GM12878 (cell line): ENCODE results near the gene C16orf74. TPM values are rescaled to one million over a fixed set of nuclear protein-coding genes. Genes with fewer than 3 reads are reported as not detected.

Source experiments
- ATAC-seq: fragments of 200-7000 bp; cut with Tn5 transposase; 3 replicates; pipeline ENCODE4 v1.9.1; 2020; ENCODE audit warnings: mild to moderate bottlenecking, moderate library complexity
- BruUV-seq: library from RNA; stranded (reverse); fragments of 400-500 nt; replicated peaks from 2 replicates; lab custom pipeline; 2021; lab: Mats Ljungman, UMichigan
- CTCF ChIA-PET: fragments of 300-600 bp; sonication (Branson Sonifier 250); formaldehyde crosslinking; extraction: SDS; loops from one replicate; lab custom pipeline; 2021; ENCODE audit warnings: inconsistent platforms; lab: Yijun Ruan, JAX
- POLR2A ChIA-PET: fragments of 350-600 bp; formaldehyde crosslinking; extraction: SDS; loops from one replicate; lab custom pipeline; 2021; ENCODE audit warnings: inconsistent platforms; lab: Charles Lee
- RAD21 ChIA-PET: fragments of 300-600 bp; sonication (Branson Sonifier 250); formaldehyde crosslinking; loops from one replicate; lab custom pipeline; 2023; ENCODE audit warnings: antibody characterized with exemption; ENCODE audit not compliant: unreplicated experiment; lab: Charles Lee
- SMC1A ChIA-PET: fragments of 300-600 bp; sonication (Branson Sonifier 250); formaldehyde crosslinking; loops from one replicate; lab custom pipeline; 2023; ENCODE audit not compliant: unreplicated experiment, uncharacterized antibody; lab: Charles Lee
- DNase-seq: peaks from one replicate; pipeline ENCODE4 v3.0.0-alpha.2; 2011; ENCODE audit warnings: low read depth, low spot score
- FAIRE-seq: peaks from 3 replicates; lab custom pipeline; 2011; peaks lifted over from hg19 to GRCh38; lab: Jason Lieb, UNC
- H2AFZ ChIP-seq: 2 replicates; pipeline ENCODE4 v1.6.0; 2011; ENCODE audit warnings: low read depth, low read length, control low read depth; ENCODE audit not compliant: control insufficient read depth
- H3K27ac ChIP-seq: 2 replicates; pipeline ENCODE4 v1.5.1; 2011; ENCODE audit warnings: control low read depth; ENCODE audit not compliant: control insufficient read depth, insufficient read depth
- H3K27me3 ChIP-seq, 2 experiments: replicated peaks in 1 of 2; 2 replicates each; pipeline versions ENCODE4 v1.6.0 to v1.6.1; 2011; ENCODE audit warnings: low read length in 1 of 2; ENCODE audit not compliant: control insufficient read depth in 2 of 2, insufficient read depth in 2 of 2
- H3K36me3 ChIP-seq, 2 experiments: 2 replicates each; pipeline ENCODE4 v1.5.1; 2011; ENCODE audit warnings: low read length in 1 of 2; ENCODE audit not compliant: control insufficient read depth in 2 of 2, insufficient read depth in 2 of 2
- H3K4me1 ChIP-seq: 2 replicates; pipeline ENCODE4 v1.6.1; 2011; ENCODE audit warnings: mild to moderate bottlenecking, low read length, moderate library complexity, mixed read lengths; ENCODE audit not compliant: control insufficient read depth, insufficient read depth
- H3K4me2 ChIP-seq: 2 replicates; pipeline ENCODE4 v1.6.0; 2011; ENCODE audit warnings: control low read depth; ENCODE audit not compliant: control insufficient read depth, insufficient read depth
- H3K4me3 ChIP-seq: fragments of 200-600 bp; sonication (generic); 2 replicates; pipeline ENCODE4 v1.5.1; 2016
- H3K79me2 ChIP-seq: 2 replicates; pipeline ENCODE4 v1.6.0; 2011; ENCODE audit warnings: low read length; ENCODE audit not compliant: control insufficient read depth, insufficient read depth
- H3K9ac ChIP-seq: 2 replicates; pipeline ENCODE4 v1.8.0; 2011; ENCODE audit warnings: low read length, control low read depth, mixed read lengths; ENCODE audit not compliant: control insufficient read depth, insufficient read depth
- H3K9me3 ChIP-seq: replicated peaks from 3 replicates; pipeline ENCODE4 v1.5.1; 2011; ENCODE audit warnings: mild to moderate bottlenecking, low read length; ENCODE audit not compliant: control insufficient read depth, insufficient read depth
- H4K20me1 ChIP-seq: 2 replicates; pipeline ENCODE4 v1.6.0; 2011; ENCODE audit not compliant: control insufficient read depth, insufficient read depth
- WGBS: methylation state at CpG from one replicate; pipeline ENCODE4 v1.1.6; 2016; ENCODE audit warnings: low lambda C conversion rate; ENCODE audit not compliant: insufficient replicate concordance, insufficient coverage; ENCODE audit errors: missing lambda C conversion rate; 5-methylcytosine and 5-hydroxymethylcytosine counted together
- in situ Hi-C: fragments of 300-500 bp; cut with MboI; formaldehyde crosslinking; loops from 9 replicates; pipeline ENCODE4 v1.14.3; 2018; ENCODE audit warnings: mixed read lengths
- intact Hi-C: fragments of 100-400 bp; cut with micrococcal nuclease; formaldehyde crosslinking; loops from one replicate; pipeline ENCODE4 v1.14.2; 2022; ENCODE audit not compliant: unreplicated experiment
- polyA plus RNA-seq, 11 experiments: library from polyadenylated mRNA; depleted of rRNA in 4 of 11; unstranded in 6 of 11; stranded (reverse) in 5 of 11; fragments of >200 nt; fragmentation: Nextera tagmentation in 4 of 11; fragmentation: Illumina TruSeq in 1 of 11; extraction: Ambion mirVana in 4 of 11; extraction: Trizol in 1 of 11; gene quantifications; 1 replicate in 1 of 11; 2 replicates in 10 of 11; pipeline versions ENCODE4 v1.2.1 to v1.2.3, GENCODE V29; 2011 to 2016; ENCODE audit warnings: inconsistent platforms in 2 of 11, missing spikeins in 2 of 11, low read depth in 1 of 11
- total RNA-seq, 4 experiments: library from RNA; depleted of rRNA in 3 of 4; stranded (reverse); fragments of >200 nt in 3 of 4; fragmentation: Illumina TruSeq in 1 of 4; extraction: Trizol in 1 of 4; gene quantifications; 2 replicates each; pipeline versions ENCODE4 v1.2.1 to v1.2.3, GENCODE V29; 2013 to 2021
- TF ChIP-seq, protein P1 (sequence below): fragments of 450-650 bp; IDR thresholded peaks from 2 replicates; pipeline ENCODE4 v1.6.1; 2017; ENCODE audit warnings: mild to moderate bottlenecking, moderate library complexity

C16orf74 gene
- total and polyA plus RNA-seq, 10 of the 15 experiments (the other 5 are each of a cell fraction or from before 2014, with no cell fraction given), result 0.23 to 20.1 (median 6.8) TPM

DNA sequence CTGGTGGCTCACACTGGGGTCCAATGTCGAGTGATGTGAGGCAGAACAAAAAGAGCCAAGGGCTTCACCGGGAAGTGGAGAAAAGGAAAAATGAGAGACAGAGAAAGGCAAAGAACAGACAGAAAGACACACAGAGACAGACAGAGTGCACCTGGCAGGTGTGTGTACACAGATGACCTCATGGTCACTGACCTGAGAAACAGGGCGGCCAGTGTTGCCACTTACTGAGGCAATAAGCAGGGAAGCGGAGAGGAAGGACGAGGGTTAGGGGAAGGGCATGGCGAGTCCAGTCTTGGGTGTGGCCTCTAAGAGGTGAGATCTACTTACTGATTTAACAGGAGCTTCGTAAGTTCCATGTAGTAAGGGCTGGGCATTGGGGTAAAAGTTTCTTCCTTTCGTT lies 69.6 kb downstream of the C16orf74 start:
- intact Hi-C loops, result no loop called here
- no peak overlapping the region for H3K9ac ChIP-seq
- POLR2A ChIA-PET, result no interaction called here

More for the DNA sequence above, 69.6 kb downstream of the C16orf74 start:
- no peak overlapping the region for H3K4me2 ChIP-seq
- FAIRE-seq (no peak), ATAC-seq (no peak), DNase-seq (no peak)
- no peak overlapping the region for H3K27ac ChIP-seq
- over 99% methylated on average over 8 of the region's 8 CpGs for WGBS
- H3K79me2 ChIP-seq, result peaks cover 17% of the 10 kb centered on the region
- no peaks in the 10 kb centered on the region for H4K20me1 ChIP-seq
- no peaks in the 10 kb centered on the region for H3K9me3 ChIP-seq
- ChIA-PET SMC1A (interaction anchor here (1.5 kb wide), 1 partner anchor 36 kb away, joined by 3 read pairs; no protein-coding TSS in a partner anchor), CTCF (interaction anchor here (1.0 to 2.7 kb wide), 3 partner anchors 36 to 79 kb away, joined by 3 to 7 read pairs (median 4); no protein-coding TSS in a partner anchor), RAD21 (no interaction called here)
- H3K4me1 ChIP-seq, result peaks cover 13% of the 10 kb centered on the region
- peaks cover 23 to 28% of the 10 kb centered on the region in 2 experiments; a peak in 3 of 4 replicates for H3K36me3 ChIP-seq
- H3K27me3 ChIP-seq, result no peaks in the 10 kb centered on the region
- H2AFZ ChIP-seq, result no peak overlapping the region
- TF ChIP-seq, protein P1, sequence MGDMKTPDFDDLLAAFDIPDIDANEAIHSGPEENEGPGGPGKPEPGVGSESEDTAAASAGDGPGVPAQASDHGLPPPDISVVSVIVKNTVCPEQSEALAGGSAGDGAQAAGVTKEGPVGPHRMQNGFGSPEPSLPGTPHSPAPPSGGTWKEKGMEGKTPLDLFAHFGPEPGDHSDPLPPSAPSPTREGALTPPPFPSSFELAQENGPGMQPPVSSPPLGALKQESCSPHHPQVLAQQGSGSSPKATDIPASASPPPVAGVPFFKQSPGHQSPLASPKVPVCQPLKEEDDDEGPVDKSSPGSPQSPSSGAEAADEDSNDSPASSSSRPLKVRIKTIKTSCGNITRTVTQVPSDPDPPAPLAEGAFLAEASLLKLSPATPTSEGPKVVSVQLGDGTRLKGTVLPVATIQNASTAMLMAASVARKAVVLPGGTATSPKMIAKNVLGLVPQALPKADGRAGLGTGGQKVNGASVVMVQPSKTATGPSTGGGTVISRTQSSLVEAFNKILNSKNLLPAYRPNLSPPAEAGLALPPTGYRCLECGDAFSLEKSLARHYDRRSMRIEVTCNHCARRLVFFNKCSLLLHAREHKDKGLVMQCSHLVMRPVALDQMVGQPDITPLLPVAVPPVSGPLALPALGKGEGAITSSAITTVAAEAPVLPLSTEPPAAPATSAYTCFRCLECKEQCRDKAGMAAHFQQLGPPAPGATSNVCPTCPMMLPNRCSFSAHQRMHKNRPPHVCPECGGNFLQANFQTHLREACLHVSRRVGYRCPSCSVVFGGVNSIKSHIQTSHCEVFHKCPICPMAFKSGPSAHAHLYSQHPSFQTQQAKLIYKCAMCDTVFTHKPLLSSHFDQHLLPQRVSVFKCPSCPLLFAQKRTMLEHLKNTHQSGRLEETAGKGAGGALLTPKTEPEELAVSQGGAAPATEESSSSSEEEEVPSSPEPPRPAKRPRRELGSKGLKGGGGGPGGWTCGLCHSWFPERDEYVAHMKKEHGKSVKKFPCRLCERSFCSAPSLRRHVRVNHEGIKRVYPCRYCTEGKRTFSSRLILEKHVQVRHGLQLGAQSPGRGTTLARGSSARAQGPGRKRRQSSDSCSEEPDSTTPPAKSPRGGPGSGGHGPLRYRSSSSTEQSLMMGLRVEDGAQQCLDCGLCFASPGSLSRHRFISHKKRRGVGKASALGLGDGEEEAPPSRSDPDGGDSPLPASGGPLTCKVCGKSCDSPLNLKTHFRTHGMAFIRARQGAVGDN, result no peak
- TF ChIP-seq, all 136 proteins: peak for 0
- no peak overlapping the region for H3K4me3 ChIP-seq
- in situ Hi-C loops, result no loop called here
- BruUV-seq, result no TSS peak
